ENCODE measurements around the gene SLC25A13. TPM values are rescaled to one million over a fixed set of nuclear protein-coding genes. Genes with fewer than 3 reads are reported as not detected.

The SLC25A13 gene
- total and polyA plus RNA-seq, 9 of the 15 experiments (the other 6 are each of a cell fraction or from before 2014, with no cell fraction given): 21.4 to 80.2 (median 58.7) TPM

- no peak for DNase-seq (ENCODE audit: extremely low read depth in 1 of 4, low spot score in 3 of 4)
- Histone ChIP-seq H3K36me3 (ENCODE audit: control insufficient read depth, insufficient read depth, low read length) (peaks cover 5% of the 10 kb centered on the region; the same call in 2 of the 3 replicates), H3K9ac (ENCODE audit: insufficient read depth in 1 of 2, low read depth in 2 of 2, low read length in 2 of 2) (no peak overlapping the region), H3K9me1 (ENCODE audit: control insufficient read depth, insufficient read depth, low read length) (no peaks in the 10 kb centered on the region), H3K27me3 (ENCODE audit: control insufficient read depth in 2 of 2, insufficient read depth in 2 of 2, low read length in 2 of 2) (no peaks in the 10 kb centered on the region), H2AFZ (ENCODE audit: low read depth, low read length) (no peak overlapping the region), H3K4me1 (replicated peaks in 1 of 2; ENCODE audit: control insufficient read depth in 2 of 2, insufficient read depth in 2 of 2, low read length in 2 of 2) (no peaks in the 10 kb centered on the region; a peak in 1 of 5 replicates), H3K79me2 (ENCODE audit: control insufficient read depth, insufficient read depth, low read length) (peaks cover 38% of the 10 kb centered on the region), H3K9me3 (replicated peaks; ENCODE audit: control insufficient read depth, insufficient read depth, low read depth, low read length) (no peaks in the 10 kb centered on the region), H3K4me2 (ENCODE audit: insufficient read depth, low read length) (no peak overlapping the region), H4K20me1 (replicated peaks; ENCODE audit: control insufficient read depth, insufficient read depth, low read length) (no peaks in the 10 kb centered on the region; the same call in 1 of the 2 replicates), H3K4me3 (no peak overlapping the region), H3K27ac (ENCODE audit: extremely low read depth, low read depth, low read length) (no peak overlapping the region)
- no TSS peak for BruUV-seq (replicated peaks)
- in situ Hi-C loops (cut with MboI) (no loop called here), intact Hi-C loops (cut with micrococcal nuclease) (no loop called here)
- FAIRE-seq: no peak
- ChIA-PET CTCF (ENCODE audit: low intra/inter-chr PET ratio) (no interaction called here), POLR2A (no interaction called here)
- 65% methylated on average over 1 of the region's 1 CpG for WGBS (ENCODE audit: insufficient coverage, low coverage, missing lambda C conversion rate)
- no peak for ATAC-seq
- TF ChIP-seq PRPF4 (IDR thresholded peaks at IDR 0.05; ENCODE audit: insufficient read depth, low read depth, low read length, poor library complexity, severe bottlenecking) (no peak), USF2 (CRISPR knock-in tag; IDR thresholded peaks at IDR 0.05) (no peak), JUNB (CRISPR knock-in tag; conservative IDR thresholded peaks at IDR 0.05) (no peak), ZNF133 (CRISPR knock-in tag; IDR thresholded peaks at IDR 0.05) (no peak)
Observed at GRCh38 chr7:96282835-96283234, 39.1 kb downstream of the SLC25A13 start.

- Histone ChIP-seq H2AFZ (ENCODE audit: low read depth, low read length) (no peak overlapping the region), H3K4me2 (ENCODE audit: insufficient read depth, low read length) (no peak overlapping the region), H3K4me3 (no peak overlapping the region), H3K9ac (ENCODE audit: insufficient read depth in 1 of 2, low read depth in 2 of 2, low read length in 2 of 2) (no peak overlapping the region; a peak in 1 of 4 replicates), H4K20me1 (replicated peaks; ENCODE audit: control insufficient read depth, insufficient read depth, low read length) (no peaks in the 10 kb centered on the region), H3K9me3 (replicated peaks; ENCODE audit: control insufficient read depth, insufficient read depth, low read depth, low read length) (no peaks in the 10 kb centered on the region), H3K27me3 (ENCODE audit: control insufficient read depth in 2 of 2, insufficient read depth in 2 of 2, low read length in 2 of 2) (no peaks in the 10 kb centered on the region), H3K9me1 (ENCODE audit: control insufficient read depth, insufficient read depth, low read length) (no peaks in the 10 kb centered on the region), H3K36me3 (ENCODE audit: control insufficient read depth, insufficient read depth, low read length) (peaks cover 20% of the 10 kb centered on the region; the same call in 2 of the 3 replicates), H3K79me2 (ENCODE audit: control insufficient read depth, insufficient read depth, low read length) (peaks cover 15% of the 10 kb centered on the region; the same call in 1 of the 3 replicates), H3K27ac (ENCODE audit: extremely low read depth, low read depth, low read length) (no peak overlapping the region), H3K4me1 (replicated peaks in 1 of 2; ENCODE audit: control insufficient read depth in 2 of 2, insufficient read depth in 2 of 2, low read length in 2 of 2) (no peaks in the 10 kb centered on the region)
- intact Hi-C loops (cut with micrococcal nuclease): no loop called here
- BruUV-seq (replicated peaks): no TSS peak
- ChIA-PET POLR2A (no interaction called here), CTCF (ENCODE audit: low intra/inter-chr PET ratio) (no interaction called here)
- ATAC-seq: no peak
- TF ChIP-seq SMARCB1 (IDR thresholded peaks at IDR 0.05; ENCODE audit: insufficient read length, low read depth): no peak
- TF ChIP-seq PREB (CRISPR knock-in tag; IDR thresholded peaks at IDR 0.05): 0 out of 2 replicates have a peak, but pooled peaks have one; percentile 43
- no peak for DNase-seq (ENCODE audit: extremely low read depth in 1 of 4, low spot score in 3 of 4)
- in situ Hi-C loops (cut with MboI): no loop called here
- no peak for FAIRE-seq
- 83% methylated on average over 4 of the region's 4 CpGs for WGBS (ENCODE audit: insufficient coverage, low coverage, missing lambda C conversion rate)
Observed at GRCh38 chr7:96277921-96278320, 44.0 kb downstream of the SLC25A13 start.

All from K562 (cell line).